Endodermal cell (in vitro differentiated cells): ENCODE data around the gene TDRD12. TPM values are rescaled to one million over a fixed set of nuclear protein-coding genes. Genes with fewer than 3 reads are reported as not detected.

Experiments used
- DNase-seq: peaks from one replicate; pipeline ENCODE4 v3.0.0-alpha.2; 2017
- H3K27ac ChIP-seq: 2 replicates; pipeline ENCODE4 v1.5.1; 2013; ENCODE audit warnings: mild to moderate bottlenecking, low read depth, low read length, moderate library complexity
- H3K27me3 ChIP-seq: 2 replicates; pipeline ENCODE4 v1.6.1; 2013; ENCODE audit warnings: mild to moderate bottlenecking, low read length, moderate library complexity; ENCODE audit not compliant: insufficient read depth, control insufficient read depth, poor library complexity, severe bottlenecking
- H3K36me3 ChIP-seq: 2 replicates; pipeline ENCODE4 v1.7.0; 2013; ENCODE audit warnings: mild to moderate bottlenecking, low read length, moderate library complexity; ENCODE audit not compliant: control insufficient read depth, insufficient read depth
- H3K4me1 ChIP-seq: one replicate; pipeline ENCODE4 v1.7.0; 2013; ENCODE audit warnings: low read length; ENCODE audit not compliant: control insufficient read depth, insufficient read depth
- H3K4me3 ChIP-seq: 2 replicates; pipeline ENCODE4 v1.5.1; 2013; ENCODE audit warnings: mild to moderate bottlenecking, low read length, moderate library complexity
- H3K9ac ChIP-seq: 2 replicates; pipeline ENCODE4 v1.6.1; 2013; ENCODE audit warnings: mild to moderate bottlenecking, low read length, moderate library complexity; ENCODE audit not compliant: poor library complexity, severe bottlenecking; ENCODE audit errors: extremely low read depth
- H3K9me3 ChIP-seq: 2 replicates; pipeline ENCODE4 v1.6.1; 2013; ENCODE audit warnings: mild to moderate bottlenecking, low read length, moderate library complexity; ENCODE audit not compliant: control insufficient read depth
- H3K27ac Mint-ChIP-seq: 2 replicates; pipeline ENCODE4 v1.8.0; 2020; ENCODE audit warnings: mixed read lengths
- H3K27me3 Mint-ChIP-seq: 2 replicates; pipeline ENCODE4 v1.8.0; 2021; ENCODE audit warnings: mild to moderate bottlenecking, mixed read lengths; ENCODE audit not compliant: insufficient read depth
- H3K36me3 Mint-ChIP-seq: 2 replicates; pipeline ENCODE4 v1.8.0; 2020; ENCODE audit warnings: low read depth, mixed read lengths
- H3K4me1 Mint-ChIP-seq: 2 replicates; pipeline ENCODE4 v1.8.0; 2020; ENCODE audit warnings: mixed read lengths
- H3K4me3 Mint-ChIP-seq: 2 replicates; pipeline ENCODE4 v1.8.0; 2020; ENCODE audit warnings: mild to moderate bottlenecking, moderate library complexity, mixed read lengths
- H3K9me3 Mint-ChIP-seq: 2 replicates; pipeline ENCODE4 v1.8.0; 2020; ENCODE audit warnings: mild to moderate bottlenecking, mixed read lengths
- CTCF ChIP-seq: fragments of 200-600 bp; sonication (generic); conservative IDR thresholded peaks from 2 replicates; pipeline ENCODE4 v1.5.0; 2021; ENCODE audit warnings: antibody characterized with exemption, mild to moderate bottlenecking
- WGBS, 2 experiments: methylation state at CpG; one replicate each; pipeline versions ENCODE4 v1.1.5 to v1.1.7; 2013; ENCODE audit warnings: missing lambda C conversion rate in 2 of 2, mixed read lengths in 1 of 2; ENCODE audit not compliant: insufficient coverage in 1 of 2, insufficient read length in 1 of 2; 5-methylcytosine and 5-hydroxymethylcytosine counted together
- total RNA-seq, 2 donors: library from RNA; stranded (reverse); fragmentation: NEBNext Ultra II Directional in 1 of 2; extraction: Animal tissue kit (Norgen Biotek cat#: 25700) in 1 of 2; gene quantifications; 2 replicates in 1 of 2; 3 replicates in 1 of 2; pipeline ENCODE4 v1.2.1, GENCODE V29; 2021

TDRD12 gene
- total RNA-seq, 2 donors from 2014 or later, result 0.20 to 0.84 TPM

GRCh38 chr19:32748497-32748896, 28.9 kb downstream of the TDRD12 start:
- no peaks in the 10 kb centered on the region for H3K9me3 ChIP-seq
- no peaks in the 10 kb centered on the region for H3K4me1 ChIP-seq
- no peak overlapping the region for H3K4me3 ChIP-seq
- TF ChIP-seq CTCF, result peak; percentile 57
- H3K4me3 Mint-ChIP-seq, result no peak overlapping the region
- H3K27me3 Mint-ChIP-seq, result no peaks in the 10 kb centered on the region
- H3K4me1 Mint-ChIP-seq, result no peaks in the 10 kb centered on the region
- 65 to 86% methylated on average over 5 of the region's 5 CpGs for WGBS, 2 experiments
- no peaks in the 10 kb centered on the region for H3K36me3 ChIP-seq
- H3K9ac ChIP-seq, result no peak overlapping the region
- peak; percentile 66 for DNase-seq
- no peak overlapping the region for H3K27ac ChIP-seq
- no peaks in the 10 kb centered on the region for H3K9me3 Mint-ChIP-seq
- H3K27me3 ChIP-seq, result no peaks in the 10 kb centered on the region
- no peaks in the 10 kb centered on the region for H3K36me3 Mint-ChIP-seq
- no peak overlapping the region for H3K27ac Mint-ChIP-seq

GRCh38 chr19:32748948-32749347, 29.4 kb downstream of the TDRD12 start:
- no peak overlapping the region for H3K9ac ChIP-seq
- H3K4me1 ChIP-seq, result no peaks in the 10 kb centered on the region
- no peaks in the 10 kb centered on the region for H3K9me3 Mint-ChIP-seq
- H3K27me3 Mint-ChIP-seq, result no peaks in the 10 kb centered on the region
- TF ChIP-seq CTCF, result no peak
- DNase-seq, result no peak
- H3K36me3 Mint-ChIP-seq, result no peaks in the 10 kb centered on the region
- WGBS, 2 experiments, result 70 to 86% methylated on average over 2 to 3 of the region's 3 CpGs
- no peaks in the 10 kb centered on the region for H3K36me3 ChIP-seq
- H3K4me1 Mint-ChIP-seq, result no peaks in the 10 kb centered on the region
- H3K4me3 ChIP-seq, result no peak overlapping the region
- H3K27me3 ChIP-seq, result no peaks in the 10 kb centered on the region
- no peak overlapping the region for H3K4me3 Mint-ChIP-seq
- H3K27ac Mint-ChIP-seq, result no peak overlapping the region
- no peak overlapping the region for H3K27ac ChIP-seq
- H3K9me3 ChIP-seq, result no peaks in the 10 kb centered on the region

GRCh38 chr19:32749361-32749760, 29.8 kb downstream of the TDRD12 start:
- no peaks in the 10 kb centered on the region for H3K36me3 ChIP-seq
- H3K4me1 ChIP-seq, result no peaks in the 10 kb centered on the region
- no peak overlapping the region for H3K27ac Mint-ChIP-seq
- no peak overlapping the region for H3K27ac ChIP-seq
- H3K4me3 Mint-ChIP-seq, result no peak overlapping the region
- WGBS, 2 experiments, result 89 to 100% methylated on average over 2 to 6 of the region's 6 CpGs
- H3K4me1 Mint-ChIP-seq, result no peaks in the 10 kb centered on the region
- no peaks in the 10 kb centered on the region for H3K36me3 Mint-ChIP-seq
- H3K9me3 Mint-ChIP-seq, result no peaks in the 10 kb centered on the region
- no peaks in the 10 kb centered on the region for H3K27me3 Mint-ChIP-seq
- H3K4me3 ChIP-seq, result no peak overlapping the region
- no peaks in the 10 kb centered on the region for H3K27me3 ChIP-seq
- no peak for DNase-seq
- TF ChIP-seq CTCF, result no peak
- no peaks in the 10 kb centered on the region for H3K9me3 ChIP-seq
- no peak overlapping the region for H3K9ac ChIP-seq
